ENCODE results near the gene BTBD2.
A peak's percentile ranks its signal among the peaks of the same experiment; 100 is the strongest.

BTBD2 gene

DNA sequence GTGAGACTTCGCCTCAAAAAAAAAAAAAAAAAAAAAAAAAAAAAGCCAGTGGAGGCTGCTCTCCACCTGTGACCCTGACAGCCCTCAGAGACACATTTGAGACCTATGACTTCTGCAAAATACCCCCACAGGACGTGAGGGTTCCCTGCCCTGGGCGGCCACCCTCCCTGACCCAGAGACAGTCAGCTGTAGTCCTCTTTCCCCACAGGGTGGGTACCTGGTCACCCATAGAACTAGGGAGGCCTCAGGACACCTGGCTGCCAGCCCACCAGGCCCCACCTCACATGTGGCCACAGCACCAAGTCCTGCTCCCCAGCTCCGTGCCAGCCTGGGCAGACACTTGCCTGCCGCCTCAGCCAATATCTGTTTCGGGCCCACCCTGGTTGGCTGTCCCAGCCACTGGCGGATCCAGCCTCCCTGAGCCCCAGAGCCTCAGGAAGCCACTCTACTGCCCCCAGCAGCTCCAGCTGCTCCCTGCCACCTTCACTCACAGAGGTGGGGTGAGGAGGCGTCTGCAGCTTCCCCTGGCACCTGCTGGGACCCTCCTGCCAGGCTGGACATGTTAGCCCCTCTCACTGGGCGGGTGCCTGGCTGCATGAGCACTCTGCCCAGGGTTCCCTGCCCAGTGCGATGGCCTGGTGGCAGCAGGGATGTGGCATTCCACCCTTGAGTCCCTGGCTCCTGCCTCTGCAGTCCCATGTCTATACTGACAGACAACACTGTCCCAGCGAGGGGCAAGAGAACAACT lies 28.6 kb upstream of the BTBD2 start:
- H3K36me3 ChIP-seq (ENCODE audit: control insufficient read depth, insufficient read depth, low read length), result peaks cover 69% of the 10 kb centered on the region

DNA sequence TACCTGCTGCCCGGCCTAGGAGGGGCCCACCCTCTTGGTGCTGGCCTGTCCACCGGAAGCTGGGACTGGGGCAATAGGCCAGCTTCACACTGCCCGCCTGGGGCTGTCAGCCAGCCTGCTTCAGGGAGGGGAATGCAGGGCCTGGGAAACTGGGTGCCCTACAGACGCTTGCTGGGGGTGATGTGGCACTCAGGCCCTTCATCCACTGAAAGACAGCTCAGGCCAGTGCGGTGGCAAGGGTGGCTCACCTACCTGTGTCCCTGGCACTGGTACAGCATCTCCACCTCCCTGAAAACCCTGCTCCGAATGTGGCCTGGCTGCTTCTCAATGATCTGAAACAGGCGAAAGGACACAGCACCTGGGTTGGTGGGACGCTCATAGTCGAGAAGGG lies 27.7 kb upstream of the BTBD2 start:
- peaks cover 29% of the 10 kb centered on the region for H3K4me1 ChIP-seq (ENCODE audit: control insufficient read depth, insufficient read depth, low read length, poor library complexity, severe bottlenecking)
- H3K4me3 ChIP-seq (ENCODE audit: extremely low read depth, insufficient read depth, low read length, poor library complexity, severe bottlenecking), result no peak overlapping the region
- peaks cover 68% of the 10 kb centered on the region for H3K36me3 ChIP-seq (ENCODE audit: control insufficient read depth, insufficient read depth, low read length)
- WGBS, 2 experiments (ENCODE audit: insufficient coverage in 2 of 2), result 95 to 96% methylated on average over 9 of the region's 9 CpGs
- H3K9me3 ChIP-seq (ENCODE audit: control insufficient read depth, low read length), result no peaks in the 10 kb centered on the region
- no peak overlapping the region for H3K27ac ChIP-seq (ENCODE audit: low read depth, low read length, severe bottlenecking)

More for the DNA sequence above, 28.6 kb upstream of the BTBD2 start:
- WGBS, 2 experiments (ENCODE audit: insufficient coverage in 2 of 2), result 97 to 98% methylated on average over 9 of the region's 11 CpGs
- no peak overlapping the region for H3K27ac ChIP-seq (ENCODE audit: low read depth, low read length, severe bottlenecking)
- no peak overlapping the region for H3K4me3 ChIP-seq (ENCODE audit: extremely low read depth, insufficient read depth, low read length, poor library complexity, severe bottlenecking)
- no peaks in the 10 kb centered on the region for H3K9me3 ChIP-seq (ENCODE audit: control insufficient read depth, low read length)
- peaks cover 31% of the 10 kb centered on the region for H3K4me1 ChIP-seq (ENCODE audit: control insufficient read depth, insufficient read depth, low read length, poor library complexity, severe bottlenecking)

GRCh38 chr19:2042485-2043250 lies 27.2 kb upstream of the BTBD2 start:
- peak overlapping the region; percentile 5 for H3K4me3 ChIP-seq (ENCODE audit: extremely low read depth, insufficient read depth, low read length, poor library complexity, severe bottlenecking)
- H3K27ac ChIP-seq (ENCODE audit: low read depth, low read length, severe bottlenecking), result peak overlapping the region; percentile 16
- 68 to 69% methylated on average over 25 of the region's 29 CpGs for whole genome bisulfite sequencing, 2 experiments (ENCODE audit: insufficient coverage in 2 of 2)
- H3K36me3 ChIP-seq (ENCODE audit: control insufficient read depth, insufficient read depth, low read length), result peaks cover 64% of the 10 kb centered on the region
- no peaks in the 10 kb centered on the region for H3K9me3 ChIP-seq (ENCODE audit: control insufficient read depth, low read length)
- H3K4me1 ChIP-seq (ENCODE audit: control insufficient read depth, insufficient read depth, low read length, poor library complexity, severe bottlenecking), result peaks cover 26% of the 10 kb centered on the region

DNA sequence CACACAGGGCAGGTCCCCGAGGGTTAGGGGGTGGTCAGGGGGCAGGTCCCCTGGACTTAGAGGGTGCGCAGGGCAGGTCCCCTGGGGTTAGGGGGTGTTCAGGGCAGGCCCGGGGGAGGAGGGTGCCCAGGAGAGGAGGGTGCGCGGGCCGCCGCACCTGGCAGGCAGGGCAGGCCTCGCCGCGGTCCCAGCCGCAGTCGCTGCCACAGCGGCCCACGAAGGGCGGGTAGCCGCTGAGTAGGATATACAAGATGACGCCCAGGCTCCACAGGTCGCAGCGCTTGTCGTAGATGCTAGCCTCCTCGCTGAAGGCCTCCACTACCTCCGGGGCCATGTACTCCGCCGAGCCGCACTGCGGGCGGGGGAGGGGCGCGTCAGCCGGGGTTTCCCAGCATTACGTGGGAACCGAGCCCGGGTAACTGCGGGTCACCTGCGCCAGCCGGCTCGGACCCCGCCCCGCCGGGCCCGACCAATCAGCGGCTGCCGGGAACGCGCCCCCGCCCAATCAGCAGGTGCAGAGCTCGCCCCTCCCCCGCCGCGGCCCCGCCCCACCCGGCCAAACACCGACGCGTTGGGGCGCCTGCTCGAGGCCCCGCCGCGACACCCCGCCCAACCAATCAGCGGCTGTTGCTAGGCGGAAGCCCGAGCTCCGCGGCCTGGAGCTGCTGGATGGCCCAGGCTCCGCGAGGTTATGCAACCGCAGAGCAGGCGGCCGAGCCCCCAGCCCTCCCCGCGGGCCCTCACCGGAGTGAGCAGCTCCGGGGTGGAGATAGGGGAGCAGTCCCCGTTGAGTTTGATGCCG lies 26.4 kb upstream of the BTBD2 start:
- H3K27ac ChIP-seq (ENCODE audit: low read depth, low read length, severe bottlenecking), result peak overlapping the region; percentile 16
- peaks cover 19% of the 10 kb centered on the region for H3K4me1 ChIP-seq (ENCODE audit: control insufficient read depth, insufficient read depth, low read length, poor library complexity, severe bottlenecking)
- 34 to 37% methylated on average over 61 to 67 of the region's 77 CpGs for WGBS, 2 experiments (ENCODE audit: insufficient coverage in 2 of 2)
- no peak overlapping the region for H3K4me3 ChIP-seq (ENCODE audit: extremely low read depth, insufficient read depth, low read length, poor library complexity, severe bottlenecking)
- peaks cover 56% of the 10 kb centered on the region for H3K36me3 ChIP-seq (ENCODE audit: control insufficient read depth, insufficient read depth, low read length)
- no peaks in the 10 kb centered on the region for H3K9me3 ChIP-seq (ENCODE audit: control insufficient read depth, low read length)

DNA sequence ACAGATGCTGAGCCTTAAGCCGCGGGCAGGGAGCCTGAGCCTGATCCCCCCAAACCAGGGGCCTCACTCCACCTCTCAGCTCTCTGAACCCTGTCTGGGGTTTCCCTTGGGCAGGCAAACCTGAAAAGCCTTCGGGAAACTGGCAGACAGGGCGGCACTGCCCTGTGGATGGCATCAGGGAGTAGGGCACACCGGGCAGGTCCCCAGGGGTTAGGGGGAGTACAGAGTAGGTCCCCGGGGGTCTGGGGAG lies 25.8 kb upstream of the BTBD2 start:
- H3K9me3 ChIP-seq (ENCODE audit: control insufficient read depth, low read length), result no peaks in the 10 kb centered on the region
- no peak overlapping the region for H3K4me3 ChIP-seq (ENCODE audit: extremely low read depth, insufficient read depth, low read length, poor library complexity, severe bottlenecking)
- WGBS, 2 experiments (ENCODE audit: insufficient coverage in 2 of 2), result 94 to 96% methylated on average over 5 of the region's 6 CpGs
- peaks cover 19% of the 10 kb centered on the region for H3K4me1 ChIP-seq (ENCODE audit: control insufficient read depth, insufficient read depth, low read length, poor library complexity, severe bottlenecking)
- H3K36me3 ChIP-seq (ENCODE audit: control insufficient read depth, insufficient read depth, low read length), result peaks cover 51% of the 10 kb centered on the region
- no peak overlapping the region for H3K27ac ChIP-seq (ENCODE audit: low read depth, low read length, severe bottlenecking)

GRCh38 chr19:2040647-2041432 lies 25.3 kb upstream of the BTBD2 start:
- WGBS, 2 experiments (ENCODE audit: insufficient coverage in 2 of 2), result 93 to 99% methylated on average over 22 to 28 of the region's 28 CpGs
- Histone ChIP-seq H3K4me1 (ENCODE audit: control insufficient read depth, insufficient read depth, low read length, poor library complexity, severe bottlenecking) (peaks cover 19% of the 10 kb centered on the region), H3K36me3 (ENCODE audit: control insufficient read depth, insufficient read depth, low read length) (peaks cover 46% of the 10 kb centered on the region), H3K9me3 (ENCODE audit: control insufficient read depth, low read length) (peaks cover 1% of the 10 kb centered on the region), H3K27ac (ENCODE audit: low read depth, low read length, severe bottlenecking) (no peak overlapping the region), H3K4me3 (ENCODE audit: extremely low read depth, insufficient read depth, low read length, poor library complexity, severe bottlenecking) (no peak overlapping the region)

DNA sequence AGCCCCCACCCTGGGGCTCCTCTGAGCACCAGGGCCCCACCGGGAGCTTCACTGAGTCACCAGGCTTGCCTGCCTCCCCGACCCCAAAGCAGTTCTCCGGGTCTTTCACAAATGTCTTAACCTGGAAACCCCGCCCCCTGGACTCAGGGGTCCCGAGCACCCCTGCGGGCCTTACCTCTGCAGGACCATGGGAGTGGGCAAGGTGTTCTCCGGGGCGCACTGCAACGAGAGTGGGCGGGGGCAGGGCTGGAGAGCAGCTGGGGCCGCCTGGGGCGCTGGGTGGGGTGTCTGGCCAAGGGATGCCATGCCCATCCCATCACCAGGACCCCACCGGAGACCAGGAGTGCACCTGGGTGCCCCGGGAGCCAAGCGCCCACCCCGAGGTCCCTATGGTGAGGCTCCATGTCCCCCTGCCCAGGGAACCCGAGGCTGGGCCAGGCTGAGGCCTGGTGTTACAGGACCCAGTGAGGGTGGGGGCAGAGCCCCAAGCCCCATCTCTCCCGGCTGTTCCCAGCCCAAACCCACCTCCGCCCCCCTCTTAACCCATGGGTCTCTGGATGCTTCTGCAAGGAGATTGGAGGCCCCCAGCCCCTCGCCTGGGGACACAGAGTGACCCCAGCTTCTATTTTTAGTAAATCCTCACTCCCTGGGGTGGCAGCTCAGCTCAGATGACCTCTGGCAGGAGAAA lies 24.6 kb upstream of the BTBD2 start:
- WGBS, 2 experiments (ENCODE audit: insufficient coverage in 2 of 2), result 94 to 97% methylated on average over 16 to 19 of the region's 20 CpGs
- Histone ChIP-seq H3K4me1 (ENCODE audit: control insufficient read depth, insufficient read depth, low read length, poor library complexity, severe bottlenecking) (peaks cover 14% of the 10 kb centered on the region), H3K27ac (ENCODE audit: low read depth, low read length, severe bottlenecking) (no peak overlapping the region), H3K36me3 (ENCODE audit: control insufficient read depth, insufficient read depth, low read length) (peaks cover 43% of the 10 kb centered on the region), H3K4me3 (ENCODE audit: extremely low read depth, insufficient read depth, low read length, poor library complexity, severe bottlenecking) (no peak overlapping the region), H3K9me3 (ENCODE audit: control insufficient read depth, low read length) (peaks cover 8% of the 10 kb centered on the region)

DNA sequence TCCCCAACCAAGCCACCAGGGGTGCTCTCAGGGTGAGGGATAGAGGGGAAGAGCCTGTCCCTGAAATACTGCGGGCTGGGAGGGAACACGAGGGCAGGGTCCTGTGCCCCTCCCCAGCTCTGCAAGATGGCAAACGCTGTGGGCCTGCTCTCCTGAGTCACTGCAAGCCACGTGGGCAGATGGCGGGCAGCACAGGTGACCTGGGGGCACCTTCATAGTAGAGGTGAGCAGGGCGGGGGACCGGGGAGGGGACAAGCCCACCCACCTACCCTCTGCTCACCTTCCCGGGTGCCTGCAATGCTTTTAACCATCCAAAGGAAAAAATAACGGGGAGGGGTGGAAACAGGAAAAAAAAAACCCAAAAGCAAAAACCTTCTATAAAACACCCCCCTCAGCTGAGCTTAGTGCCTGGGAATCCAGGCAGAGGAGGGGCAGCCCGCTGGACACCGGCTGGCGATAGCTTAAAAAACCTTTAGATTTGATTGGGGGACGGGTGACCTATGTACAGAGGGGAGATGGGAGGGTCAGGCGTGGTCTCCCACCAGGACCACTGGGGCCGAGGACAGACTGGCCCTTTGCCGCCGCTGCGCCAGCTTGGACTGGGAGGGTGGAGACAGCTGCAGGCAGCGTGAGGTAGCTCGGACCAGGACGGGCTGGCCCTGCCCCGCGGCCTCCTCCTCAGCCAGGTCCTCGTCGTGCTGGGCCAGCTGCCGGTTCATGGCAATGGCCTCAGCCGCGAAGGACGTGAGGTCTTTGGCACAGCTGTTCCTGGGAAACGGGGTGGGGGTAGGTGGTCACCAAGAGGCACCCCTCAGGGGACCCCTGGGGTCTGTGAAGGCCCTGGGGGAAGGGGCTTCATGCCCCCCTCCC lies 23.8 kb upstream of the BTBD2 start:
- H3K9me3 ChIP-seq (ENCODE audit: control insufficient read depth, low read length), result peaks cover 9% of the 10 kb centered on the region
- WGBS, 2 experiments (ENCODE audit: insufficient coverage in 2 of 2), result 96 to 98% methylated on average over 13 to 20 of the region's 30 CpGs
- peaks cover 14% of the 10 kb centered on the region for H3K4me1 ChIP-seq (ENCODE audit: control insufficient read depth, insufficient read depth, low read length, poor library complexity, severe bottlenecking)
- H3K27ac ChIP-seq (ENCODE audit: low read depth, low read length, severe bottlenecking), result no peak overlapping the region
- peaks cover 43% of the 10 kb centered on the region for H3K36me3 ChIP-seq (ENCODE audit: control insufficient read depth, insufficient read depth, low read length)
- no peak overlapping the region for H3K4me3 ChIP-seq (ENCODE audit: extremely low read depth, insufficient read depth, low read length, poor library complexity, severe bottlenecking)

- H3K36me3 ChIP-seq (ENCODE audit: control insufficient read depth, insufficient read depth, low read length), result peaks cover 43% of the 10 kb centered on the region
- peaks cover 14% of the 10 kb centered on the region for H3K4me1 ChIP-seq (ENCODE audit: control insufficient read depth, insufficient read depth, low read length, poor library complexity, severe bottlenecking)
- H3K4me3 ChIP-seq (ENCODE audit: extremely low read depth, insufficient read depth, low read length, poor library complexity, severe bottlenecking), result no peak overlapping the region
- H3K27ac ChIP-seq (ENCODE audit: low read depth, low read length, severe bottlenecking), result no peak overlapping the region
- peaks cover 9% of the 10 kb centered on the region for H3K9me3 ChIP-seq (ENCODE audit: control insufficient read depth, low read length)
- 96% methylated on average over 35 to 40 of the region's 44 CpGs for WGBS, 2 experiments (ENCODE audit: insufficient coverage in 2 of 2)
Observed at GRCh38 chr19:2038284-2039088, 23.0 kb upstream of the BTBD2 start.
